HAP-1 (cell line): ENCODE results near the gene JDP2.

Experiments used
- DNase-seq, 2 experiments: peaks; one replicate each; pipeline ENCODE4 v3.0.0-alpha.2; 2016 to 2020; ENCODE audit warnings: low spot score in 2 of 2
- H3K27me3 ChIP-seq: fragments of 250-450 bp; sonication (Bioruptor Pico); 2 replicates; pipeline ENCODE4 v1.5.1; 2020; ENCODE audit warnings: low read depth, mild to moderate bottlenecking, moderate library complexity
- H3K36me3 ChIP-seq: fragments of 250-450 bp; sonication (Bioruptor Pico); replicated peaks from 2 replicates; pipeline ENCODE4 v1.5.1; 2020; ENCODE audit warnings: mild to moderate bottlenecking
- H3K4me1 ChIP-seq: fragments of 250-450 bp; sonication (Bioruptor Pico); 2 replicates; pipeline ENCODE4 v1.5.1; 2020; ENCODE audit warnings: mild to moderate bottlenecking
- H3K4me3 ChIP-seq: fragments of 250-450 bp; sonication (Bioruptor Pico); 2 replicates; pipeline ENCODE4 v1.5.1; 2020; ENCODE audit warnings: mild to moderate bottlenecking, moderate library complexity
- H3K9me3 ChIP-seq: fragments of 250-450 bp; sonication (Bioruptor Pico); 2 replicates; pipeline ENCODE4 v1.5.1; 2020; ENCODE audit warnings: mild to moderate bottlenecking, moderate library complexity
- in situ Hi-C: fragments of 300-500 bp; cut with MboI; formaldehyde crosslinking; loops from 3 replicates; pipeline ENCODE4 v1.14.3; 2020; ENCODE audit warnings: low sequenced_read_pairs, inconsistent platforms, mixed read lengths

Gene JDP2

GRCh38 chr14:75424496-75424895 lies 3.3 kb upstream of the JDP2 start:
- in situ Hi-C loops, result no loop called here
- no peak for DNase-seq
- Histone ChIP-seq H3K27me3 (no peaks in the 10 kb centered on the region), H3K4me1 (peaks cover 17% of the 10 kb centered on the region), H3K36me3 (no peaks in the 10 kb centered on the region), H3K4me3 (no peak overlapping the region), H3K9me3 (no peaks in the 10 kb centered on the region; the same call in 1 of the 2 replicates)

- H3K36me3 ChIP-seq, result no peaks in the 10 kb centered on the region
- H3K4me1 ChIP-seq, result peaks cover 22% of the 10 kb centered on the region
- no peaks in the 10 kb centered on the region; the same call in 1 of the 2 replicates for H3K9me3 ChIP-seq
- in situ Hi-C loops, result no loop called here
- no peak overlapping the region for H3K4me3 ChIP-seq
- no peak for DNase-seq
- no peaks in the 10 kb centered on the region for H3K27me3 ChIP-seq
Measured at GRCh38 chr14:75425446-75425845, 2.4 kb upstream of the JDP2 start.

GRCh38 chr14:75426332-75427125 lies 1.3 kb upstream of the JDP2 start:
- no peak for DNase-seq
- in situ Hi-C loops, result no loop called here
- H3K4me3 ChIP-seq, result no peak overlapping the region
- no peaks in the 10 kb centered on the region; the same call in 1 of the 2 replicates for H3K9me3 ChIP-seq
- H3K27me3 ChIP-seq, result no peaks in the 10 kb centered on the region
- H3K36me3 ChIP-seq, result peaks cover 3% of the 10 kb centered on the region; the same call in 1 of the 2 replicates
- peaks cover 24% of the 10 kb centered on the region for H3K4me1 ChIP-seq

GRCh38 chr14:75427126-75427481 lies 718 bp upstream of the JDP2 start:
- Histone ChIP-seq H3K9me3 (no peaks in the 10 kb centered on the region; the same call in 1 of the 2 replicates), H3K4me3 (peak overlapping the region; percentile 60), H3K36me3 (peaks cover 8% of the 10 kb centered on the region; the same call in 1 of the 2 replicates), H3K27me3 (no peaks in the 10 kb centered on the region), H3K4me1 (peaks cover 24% of the 10 kb centered on the region)
- no peak for DNase-seq
- in situ Hi-C loops, result no loop called here

GRCh38 chr14:75428230-75429104 lies 645 bp downstream of the JDP2 start:
- DNase-seq, result peak in 1 of 2 experiments; percentile 49
- H3K4me3 ChIP-seq, result peak overlapping the region; percentile 66
- in situ Hi-C loops, result no loop called here
- no peaks in the 10 kb centered on the region for H3K27me3 ChIP-seq
- peaks cover 24% of the 10 kb centered on the region for H3K4me1 ChIP-seq
- peaks cover 19% of the 10 kb centered on the region for H3K36me3 ChIP-seq
- H3K9me3 ChIP-seq, result no peaks in the 10 kb centered on the region; the same call in 1 of the 2 replicates

- no peaks in the 10 kb centered on the region for H3K27me3 ChIP-seq
- peaks cover 24% of the 10 kb centered on the region for H3K4me1 ChIP-seq
- H3K4me3 ChIP-seq, result peak overlapping the region; percentile 66
- DNase-seq, result no peak
- peaks cover 29% of the 10 kb centered on the region for H3K36me3 ChIP-seq
- H3K9me3 ChIP-seq, result no peaks in the 10 kb centered on the region
- in situ Hi-C loops, result no loop called here
Measured at GRCh38 chr14:75429562-75429961, 1.7 kb downstream of the JDP2 start.

GRCh38 chr14:75430116-75430515 lies 2.3 kb downstream of the JDP2 start:
- H3K4me3 ChIP-seq, result peak overlapping the region; percentile 66

GRCh38 chr14:75430526-75430925 lies 2.7 kb downstream of the JDP2 start:
- peaks cover 24% of the 10 kb centered on the region for H3K4me1 ChIP-seq

More at GRCh38 chr14:75430116-75430515, 2.3 kb downstream of the JDP2 start:
- DNase-seq, result no peak
- Histone ChIP-seq H3K9me3 (no peaks in the 10 kb centered on the region), H3K36me3 (peaks cover 35% of the 10 kb centered on the region), H3K4me1 (peaks cover 24% of the 10 kb centered on the region), H3K27me3 (no peaks in the 10 kb centered on the region)
- in situ Hi-C loops, result no loop called here

GRCh38 chr14:75430976-75431375 lies 3.2 kb downstream of the JDP2 start:
- Histone ChIP-seq H3K9me3 (no peaks in the 10 kb centered on the region), H3K4me1 (peaks cover 24% of the 10 kb centered on the region), H3K27me3 (no peaks in the 10 kb centered on the region), H3K4me3 (no peak overlapping the region), H3K36me3 (peaks cover 43% of the 10 kb centered on the region)
- in situ Hi-C loops, result no loop called here
- no peak for DNase-seq

More at GRCh38 chr14:75430526-75430925, 2.7 kb downstream of the JDP2 start:
- Histone ChIP-seq H3K27me3 (no peaks in the 10 kb centered on the region), H3K36me3 (peaks cover 39% of the 10 kb centered on the region), H3K9me3 (no peaks in the 10 kb centered on the region), H3K4me3 (no peak overlapping the region; the same call in 1 of the 2 replicates)
- DNase-seq, result no peak
- in situ Hi-C loops, result no loop called here

GRCh38 chr14:75431827-75432226 lies 4.0 kb downstream of the JDP2 start:
- Histone ChIP-seq H3K9me3 (no peaks in the 10 kb centered on the region), H3K36me3 (peaks cover 46% of the 10 kb centered on the region), H3K27me3 (no peaks in the 10 kb centered on the region), H3K4me1 (peaks cover 23% of the 10 kb centered on the region), H3K4me3 (no peak overlapping the region)
- no peak for DNase-seq
- in situ Hi-C loops, result no loop called here

- Histone ChIP-seq H3K27me3 (no peaks in the 10 kb centered on the region), H3K36me3 (peaks cover 49% of the 10 kb centered on the region), H3K9me3 (no peaks in the 10 kb centered on the region), H3K4me1 (peaks cover 18% of the 10 kb centered on the region), H3K4me3 (no peak overlapping the region)
- DNase-seq, result no peak
- in situ Hi-C loops, result no loop called here
Measured at GRCh38 chr14:75432411-75432810, 4.6 kb downstream of the JDP2 start.

GRCh38 chr14:75433631-75434071 lies 5.8 kb downstream of the JDP2 start:
- no peaks in the 10 kb centered on the region for H3K9me3 ChIP-seq
- H3K4me3 ChIP-seq, result no peak overlapping the region
- H3K4me1 ChIP-seq, result peaks cover 17% of the 10 kb centered on the region
- in situ Hi-C loops, result no loop called here
- DNase-seq, result no peak
- H3K36me3 ChIP-seq, result peaks cover 59% of the 10 kb centered on the region
- no peaks in the 10 kb centered on the region for H3K27me3 ChIP-seq

- in situ Hi-C loops, result no loop called here
- Histone ChIP-seq H3K4me1 (peaks cover 13% of the 10 kb centered on the region), H3K4me3 (no peak overlapping the region), H3K36me3 (peaks cover 62% of the 10 kb centered on the region), H3K27me3 (no peaks in the 10 kb centered on the region), H3K9me3 (no peaks in the 10 kb centered on the region)
- no peak for DNase-seq
Measured at GRCh38 chr14:75434138-75434889, 6.5 kb downstream of the JDP2 start.
